ENCODE measurements around the gene RHCG. TPM values are rescaled to one million over a fixed set of nuclear protein-coding genes. Genes with fewer than 3 reads are reported as not detected.

The RHCG gene
- total RNA-seq, result not detected in 2 replicates

GRCh38 chr15:89496155-89497098 is at the start of gene RHCG:
RHCG (minus strand) TSS chr15:89496583; CDS start chr15:89496544, 39 bp downstream.
- peaks cover 51% of the 10 kb centered on the region for H3K27me3 Mint-ChIP-seq
- no peak for DNase-seq

GRCh38 chr15:89543389-89543788 is 47.0 kb upstream of the RHCG start:
- no peak for ATAC-seq (ENCODE audit: low read depth)
- H3K36me3 Mint-ChIP-seq (ENCODE audit: low read depth), result no peaks in the 10 kb centered on the region
- POLR2A ChIA-PET, result no interaction called here
- CTCF ChIA-PET, result no interaction called here
- H3K4me3 Mint-ChIP-seq, result no peak overlapping the region
- H3K4me1 Mint-ChIP-seq, result no peaks in the 10 kb centered on the region
- DNase-seq, result no peak
- no peak overlapping the region for H3K27ac Mint-ChIP-seq
- peaks cover 6% of the 10 kb centered on the region for H3K9me3 Mint-ChIP-seq
- no peak for TF ChIP-seq CTCF (IDR thresholded peaks at IDR 0.05)
- H3K27me3 Mint-ChIP-seq, result peaks cover 17% of the 10 kb centered on the region
- intact Hi-C loops (cut with micrococcal nuclease), result no loop called here

More at GRCh38 chr15:89496155-89497098, at the start of gene RHCG:
- ChIA-PET POLR2A (no interaction called here), CTCF (no interaction called here)
- H3K27ac Mint-ChIP-seq, result no peak within 1 kb of the TSS
- TF ChIP-seq CTCF (IDR thresholded peaks at IDR 0.05), result no peak
- H3K36me3 Mint-ChIP-seq (ENCODE audit: low read depth), result no peaks in the 10 kb centered on the region
- H3K4me3 Mint-ChIP-seq, result peak within 1 kb of the TSS; percentile 67
- intact Hi-C loops (cut with micrococcal nuclease), result no loop called here
- peaks cover 13% of the 10 kb centered on the region for H3K4me1 Mint-ChIP-seq
- ATAC-seq (ENCODE audit: low read depth), result peak; percentile 42
- H3K9me3 Mint-ChIP-seq, result no peaks in the 10 kb centered on the region

- no peak for TF ChIP-seq CTCF (IDR thresholded peaks at IDR 0.05)
- CTCF ChIA-PET, result no interaction called here
- ATAC-seq (ENCODE audit: low read depth) (no peak), DNase-seq (no peak)
- POLR2A ChIA-PET, result no interaction called here
- Mint-ChIP-seq H3K27me3 (peaks cover 17% of the 10 kb centered on the region), H3K9me3 (peaks cover 12% of the 10 kb centered on the region), H3K4me3 (no peak overlapping the region), H3K27ac (no peak overlapping the region), H3K4me1 (no peaks in the 10 kb centered on the region), H3K36me3 (ENCODE audit: low read depth) (peaks cover 3% of the 10 kb centered on the region)
- intact Hi-C loops (cut with micrococcal nuclease), result no loop called here
Observed at GRCh38 chr15:89542369-89542768, 46.0 kb upstream of the RHCG start.

- intact Hi-C loops (cut with micrococcal nuclease), result no loop called here
- Mint-ChIP-seq H3K27me3 (peaks cover 15% of the 10 kb centered on the region), H3K4me3 (no peak overlapping the region), H3K27ac (no peak overlapping the region), H3K36me3 (ENCODE audit: low read depth) (peaks cover 3% of the 10 kb centered on the region), H3K9me3 (peaks cover 14% of the 10 kb centered on the region), H3K4me1 (no peaks in the 10 kb centered on the region)
- ChIA-PET CTCF (no interaction called here), POLR2A (no interaction called here)
- no peak for TF ChIP-seq CTCF (IDR thresholded peaks at IDR 0.05)
- ATAC-seq (ENCODE audit: low read depth), result no peak
- no peak for DNase-seq
Observed at GRCh38 chr15:89539027-89539426, 42.6 kb upstream of the RHCG start.

GRCh38 chr15:89533861-89534544 is 37.6 kb upstream of the RHCG start:
- ChIA-PET POLR2A (no interaction called here), CTCF (no interaction called here)
- H3K4me3 Mint-ChIP-seq, result no peak overlapping the region
- ATAC-seq (ENCODE audit: low read depth) (no peak), DNase-seq (no peak)
- no peak overlapping the region for H3K27ac Mint-ChIP-seq
- no peaks in the 10 kb centered on the region for H3K4me1 Mint-ChIP-seq
- H3K36me3 Mint-ChIP-seq (ENCODE audit: low read depth), result peaks cover 3% of the 10 kb centered on the region
- TF ChIP-seq CTCF (IDR thresholded peaks at IDR 0.05), result no peak
- H3K27me3 Mint-ChIP-seq, result peaks cover 10% of the 10 kb centered on the region
- peaks cover 11% of the 10 kb centered on the region for H3K9me3 Mint-ChIP-seq
- intact Hi-C loops (cut with micrococcal nuclease), result no loop called here

All from activated B cell treated with CpG ODN at 0.5 μM for 24 hours (primary cell).